ENCODE results near the gene LARGE1. TPM values are rescaled to one million over a fixed set of nuclear protein-coding genes. Genes with fewer than 3 reads are reported as not detected.
"Not testable (repeated sequence)": the region's sequence is repeated elsewhere in the genome, so short reads cannot be mapped to it uniquely, and the experiment has no call there.

Gene LARGE1
- total RNA-seq, 1 donor from 2014 or later = 0.47 TPM

GRCh38 chr22:33372875-33373274 is 547.4 kb downstream of the LARGE1 start:
- Mint-ChIP-seq H3K4me1 (no peaks in the 10 kb centered on the region), H3K27me3 (no peaks in the 10 kb centered on the region), H3K4me3 (no peak overlapping the region), H3K36me3 (ENCODE audit: low read depth) (no peaks in the 10 kb centered on the region), H3K27ac (no peak overlapping the region), H3K9me3 (no peaks in the 10 kb centered on the region)
- intact Hi-C loops (cut with micrococcal nuclease) = no loop called here
- DNase-seq = no peak

- DNase-seq; H3K4me3 Mint-ChIP-seq; H3K36me3 Mint-ChIP-seq (ENCODE audit: low read depth); H3K4me1 Mint-ChIP-seq; H3K27ac Mint-ChIP-seq; H3K9me3 Mint-ChIP-seq; H3K27me3 Mint-ChIP-seq; intact Hi-C loops (cut with micrococcal nuclease): not testable (repeated sequence)
Observed at GRCh38 chr22:33363256-33363655, 557.0 kb downstream of the LARGE1 start.

GRCh38 chr22:33362702-33363101 is 557.6 kb downstream of the LARGE1 start:
- H3K4me3 Mint-ChIP-seq = no peak overlapping the region
- H3K27ac Mint-ChIP-seq = no peak overlapping the region
- no peaks in the 10 kb centered on the region for H3K4me1 Mint-ChIP-seq
- no peaks in the 10 kb centered on the region for H3K36me3 Mint-ChIP-seq (ENCODE audit: low read depth)
- no peaks in the 10 kb centered on the region for H3K27me3 Mint-ChIP-seq
- peaks cover 7% of the 10 kb centered on the region for H3K9me3 Mint-ChIP-seq
- intact Hi-C loops (cut with micrococcal nuclease) = no loop called here
- DNase-seq = no peak

- intact Hi-C loops (cut with micrococcal nuclease) = no loop called here
- H3K36me3 Mint-ChIP-seq (ENCODE audit: low read depth) = no peaks in the 10 kb centered on the region
- H3K27ac Mint-ChIP-seq = no peak overlapping the region
- no peaks in the 10 kb centered on the region for H3K4me1 Mint-ChIP-seq
- H3K4me3 Mint-ChIP-seq = no peak overlapping the region
- H3K27me3 Mint-ChIP-seq = no peaks in the 10 kb centered on the region
- peaks cover 7% of the 10 kb centered on the region for H3K9me3 Mint-ChIP-seq
- no peak for DNase-seq
Observed at GRCh38 chr22:33361581-33361980, 558.7 kb downstream of the LARGE1 start.

- intact Hi-C loops (cut with micrococcal nuclease) = no loop called here
- no peaks in the 10 kb centered on the region for H3K9me3 Mint-ChIP-seq
- H3K4me1 Mint-ChIP-seq = no peaks in the 10 kb centered on the region
- no peak overlapping the region for H3K27ac Mint-ChIP-seq
- H3K27me3 Mint-ChIP-seq = no peaks in the 10 kb centered on the region
- no peaks in the 10 kb centered on the region for H3K36me3 Mint-ChIP-seq (ENCODE audit: low read depth)
- DNase-seq = no peak
- no peak overlapping the region for H3K4me3 Mint-ChIP-seq
Observed at GRCh38 chr22:33357981-33358399, 562.3 kb downstream of the LARGE1 start.

GRCh38 chr22:33354928-33355327 is 565.3 kb downstream of the LARGE1 start:
- no peaks in the 10 kb centered on the region for H3K9me3 Mint-ChIP-seq
- no peak overlapping the region for H3K27ac Mint-ChIP-seq
- intact Hi-C loops (cut with micrococcal nuclease) = no loop called here
- no peak overlapping the region for H3K4me3 Mint-ChIP-seq
- no peaks in the 10 kb centered on the region for H3K4me1 Mint-ChIP-seq
- no peaks in the 10 kb centered on the region for H3K27me3 Mint-ChIP-seq
- H3K36me3 Mint-ChIP-seq (ENCODE audit: low read depth) = no peaks in the 10 kb centered on the region
- DNase-seq = no peak

GRCh38 chr22:33353502-33353901 is 566.8 kb downstream of the LARGE1 start:
- no peak for DNase-seq
- Mint-ChIP-seq H3K4me1 (no peaks in the 10 kb centered on the region), H3K4me3 (no peak overlapping the region), H3K27me3 (no peaks in the 10 kb centered on the region), H3K36me3 (ENCODE audit: low read depth) (no peaks in the 10 kb centered on the region), H3K27ac (no peak overlapping the region), H3K9me3 (no peaks in the 10 kb centered on the region)
- intact Hi-C loops (cut with micrococcal nuclease) = no loop called here

GRCh38 chr22:33352768-33353167 is 567.5 kb downstream of the LARGE1 start:
- no peak overlapping the region for H3K27ac Mint-ChIP-seq
- no peaks in the 10 kb centered on the region for H3K36me3 Mint-ChIP-seq (ENCODE audit: low read depth)
- intact Hi-C loops (cut with micrococcal nuclease) = no loop called here
- no peaks in the 10 kb centered on the region for H3K27me3 Mint-ChIP-seq
- no peaks in the 10 kb centered on the region for H3K4me1 Mint-ChIP-seq
- no peak for DNase-seq
- no peaks in the 10 kb centered on the region for H3K9me3 Mint-ChIP-seq
- no peak overlapping the region for H3K4me3 Mint-ChIP-seq

- H3K9me3 Mint-ChIP-seq = no peaks in the 10 kb centered on the region
- intact Hi-C loops (cut with micrococcal nuclease) = no loop called here
- no peaks in the 10 kb centered on the region for H3K4me1 Mint-ChIP-seq
- no peak overlapping the region for H3K4me3 Mint-ChIP-seq
- DNase-seq = no peak
- H3K27ac Mint-ChIP-seq = no peak overlapping the region
- H3K27me3 Mint-ChIP-seq = no peaks in the 10 kb centered on the region
- H3K36me3 Mint-ChIP-seq (ENCODE audit: low read depth) = no peaks in the 10 kb centered on the region
Observed at GRCh38 chr22:33350961-33351360, 569.3 kb downstream of the LARGE1 start.

GRCh38 chr22:33350491-33350890 is 569.8 kb downstream of the LARGE1 start:
- intact Hi-C loops (cut with micrococcal nuclease) = no loop called here
- DNase-seq = no peak
- no peak overlapping the region for H3K27ac Mint-ChIP-seq
- no peaks in the 10 kb centered on the region for H3K4me1 Mint-ChIP-seq
- no peak overlapping the region for H3K4me3 Mint-ChIP-seq
- H3K27me3 Mint-ChIP-seq = no peaks in the 10 kb centered on the region
- H3K36me3 Mint-ChIP-seq (ENCODE audit: low read depth) = no peaks in the 10 kb centered on the region
- H3K9me3 Mint-ChIP-seq = no peaks in the 10 kb centered on the region

- Mint-ChIP-seq H3K9me3 (no peaks in the 10 kb centered on the region), H3K27ac (no peak overlapping the region), H3K36me3 (ENCODE audit: low read depth) (no peaks in the 10 kb centered on the region), H3K4me3 (no peak overlapping the region), H3K27me3 (no peaks in the 10 kb centered on the region), H3K4me1 (no peaks in the 10 kb centered on the region)
- DNase-seq = no peak
- intact Hi-C loops (cut with micrococcal nuclease) = no loop called here
Observed at GRCh38 chr22:33347002-33347401, 573.3 kb downstream of the LARGE1 start.

GRCh38 chr22:33341611-33342010 is 578.7 kb downstream of the LARGE1 start:
- no peaks in the 10 kb centered on the region for H3K9me3 Mint-ChIP-seq
- no peaks in the 10 kb centered on the region for H3K27me3 Mint-ChIP-seq
- H3K27ac Mint-ChIP-seq = no peak overlapping the region
- no peak overlapping the region for H3K4me3 Mint-ChIP-seq
- H3K36me3 Mint-ChIP-seq (ENCODE audit: low read depth) = no peaks in the 10 kb centered on the region
- no peaks in the 10 kb centered on the region for H3K4me1 Mint-ChIP-seq
- DNase-seq = no peak
- intact Hi-C loops (cut with micrococcal nuclease) = no loop called here

- intact Hi-C loops (cut with micrococcal nuclease) = no loop called here
- Mint-ChIP-seq H3K36me3 (ENCODE audit: low read depth) (no peaks in the 10 kb centered on the region), H3K9me3 (peaks cover 4% of the 10 kb centered on the region), H3K27me3 (no peaks in the 10 kb centered on the region), H3K4me1 (no peaks in the 10 kb centered on the region), H3K27ac (no peak overlapping the region), H3K4me3 (no peak overlapping the region)
- no peak for DNase-seq
Observed at GRCh38 chr22:33337524-33337923, 582.8 kb downstream of the LARGE1 start.

GRCh38 chr22:33335611-33336279 is 584.5 kb downstream of the LARGE1 start:
- Mint-ChIP-seq H3K27me3 (no peaks in the 10 kb centered on the region), H3K27ac (no peak overlapping the region), H3K9me3 (peaks cover 4% of the 10 kb centered on the region), H3K36me3 (ENCODE audit: low read depth) (no peaks in the 10 kb centered on the region), H3K4me1 (no peaks in the 10 kb centered on the region), H3K4me3 (no peak overlapping the region)
- DNase-seq = no peak
- intact Hi-C loops (cut with micrococcal nuclease) = no loop called here

GRCh38 chr22:33332538-33332937 is 587.7 kb downstream of the LARGE1 start:
- Mint-ChIP-seq H3K4me1 (no peaks in the 10 kb centered on the region), H3K27ac (no peak overlapping the region), H3K4me3 (no peak overlapping the region), H3K9me3 (peaks cover 4% of the 10 kb centered on the region), H3K27me3 (no peaks in the 10 kb centered on the region), H3K36me3 (ENCODE audit: low read depth) (no peaks in the 10 kb centered on the region)
- intact Hi-C loops (cut with micrococcal nuclease) = no loop called here
- no peak for DNase-seq
